Activated CD8-positive, alpha-beta memory T cell treated with anti-CD3 and anti-CD28 coated beads for 24 hours (primary cell): ENCODE data around the gene SPRR2E.
"Not testable (repeated sequence)": the region's sequence is repeated elsewhere in the genome, so short reads cannot be mapped to it uniquely, and the experiment has no call there.

ENCODE experiments used
- DNase-seq: peaks from one replicate; pipeline ENCODE4 v3.0.0-alpha.2; 2020

Gene SPRR2E

GRCh38 chr1:153094426-153094825, at the start of gene SPRR2E:
TSS of gene SPRR2E (minus strand) at chr1:153094526. CDS start at chr1:153093751, 775 bp downstream.
- DNase-seq = no peak

GRCh38 chr1:153141377-153141776, 47.1 kb upstream of the SPRR2E start:
- no peak for DNase-seq

GRCh38 chr1:153140484-153140883, 46.2 kb upstream of the SPRR2E start:
- no peak for DNase-seq

- DNase-seq = no peak
Measured at GRCh38 chr1:153133743-153134142, 39.4 kb upstream of the SPRR2E start.

- DNase-seq = no peak
Measured at GRCh38 chr1:153133267-153133666, 38.9 kb upstream of the SPRR2E start.

GRCh38 chr1:153128688-153129087, 34.4 kb upstream of the SPRR2E start:
- not testable (repeated sequence) for DNase-seq

- no peak for DNase-seq
Measured at GRCh38 chr1:153127296-153127695, 33.0 kb upstream of the SPRR2E start.

GRCh38 chr1:153125536-153125935, 31.2 kb upstream of the SPRR2E start:
- DNase-seq = no peak

- not testable (repeated sequence) for DNase-seq
Measured at GRCh38 chr1:153123793-153124192, 29.5 kb upstream of the SPRR2E start.

GRCh38 chr1:153122831-153123421, 28.6 kb upstream of the SPRR2E start:
- DNase-seq = no peak

- no peak for DNase-seq
Measured at GRCh38 chr1:153120945-153121344, 26.6 kb upstream of the SPRR2E start.

GRCh38 chr1:153119491-153119971, 25.2 kb upstream of the SPRR2E start:
- no peak for DNase-seq

GRCh38 chr1:153115264-153115663, 20.9 kb upstream of the SPRR2E start:
- DNase-seq = not testable (repeated sequence)

GRCh38 chr1:153113416-153113815, 19.1 kb upstream of the SPRR2E start, which contains the start of gene SPRR2F:
TSS of gene SPRR2F (minus strand) at chr1:153113516. CDS start at chr1:153112733, 783 bp downstream.
- DNase-seq = no peak

- DNase-seq = not testable (repeated sequence)
Measured at GRCh38 chr1:153112454-153112853, 18.1 kb upstream of the SPRR2E start.

- DNase-seq = no peak
Measured at GRCh38 chr1:153100245-153100644, 5.9 kb upstream of the SPRR2E start.

- DNase-seq = no peak
Measured at GRCh38 chr1:153099461-153100045, 5.2 kb upstream of the SPRR2E start.

GRCh38 chr1:153095764-153096163, 1.4 kb upstream of the SPRR2E start:
- no peak for DNase-seq

- DNase-seq = no peak
Measured at GRCh38 chr1:153087652-153088051, 6.7 kb downstream of the SPRR2E start.

- DNase-seq = no peak
Measured at GRCh38 chr1:153081736-153082135, 12.6 kb downstream of the SPRR2E start.

- DNase-seq = no peak
Measured at GRCh38 chr1:153072806-153073726, 21.3 kb downstream of the SPRR2E start.

GRCh38 chr1:153071511-153071910, 22.8 kb downstream of the SPRR2E start, which contains the start of gene SPRR2B:
TSS of gene SPRR2B (minus strand) at chr1:153071611. CDS start at chr1:153070839, 772 bp downstream.
- no peak for DNase-seq

- no peak for DNase-seq
Measured at GRCh38 chr1:153070243-153070642, 24.1 kb downstream of the SPRR2E start.
